ENCODE measurements around the gene GOPC.
A peak's percentile ranks its signal among the peaks of the same experiment; 100 is the strongest.
"Not testable (repeated sequence)": the region's sequence is repeated elsewhere in the genome, so short reads cannot be mapped to it uniquely, and the experiment has no call there.

Gene GOPC

GRCh38 chr6:117602151-117602898 lies at the start of gene GOPC:
Gene GOPC, minus strand, starts transcription at chr6:117602511. Its CDS starts 223 bp downstream, at chr6:117602288.
- peak; percentile 92 for DNase-seq (ENCODE audit: low read depth)

- not testable (repeated sequence) for DNase-seq (ENCODE audit: low read depth)
These were observed 49.7 kb upstream of the GOPC start for GRCh38 chr6:117651984-117652383.

DNA sequence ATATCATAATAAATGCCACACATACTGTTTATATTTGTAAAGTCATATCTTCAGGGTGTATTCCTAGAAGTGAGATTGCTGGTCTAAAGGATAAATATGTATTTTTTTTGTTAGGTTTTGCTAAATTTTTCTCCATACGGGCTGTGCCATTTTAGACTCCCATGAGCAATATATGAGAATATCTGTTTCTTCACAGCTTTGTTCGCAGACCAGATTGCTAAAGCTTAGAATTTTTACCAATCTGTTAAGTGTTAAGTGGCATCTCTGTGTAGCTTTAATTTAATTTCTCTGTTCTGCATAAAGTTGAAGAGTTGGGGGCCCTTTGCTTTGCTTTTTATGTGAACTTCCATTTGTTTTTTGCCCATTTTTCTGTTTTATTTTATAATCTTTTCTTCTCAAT lies 40.7 kb upstream of the GOPC start:
- no peak for DNase-seq (ENCODE audit: low read depth)

DNA sequence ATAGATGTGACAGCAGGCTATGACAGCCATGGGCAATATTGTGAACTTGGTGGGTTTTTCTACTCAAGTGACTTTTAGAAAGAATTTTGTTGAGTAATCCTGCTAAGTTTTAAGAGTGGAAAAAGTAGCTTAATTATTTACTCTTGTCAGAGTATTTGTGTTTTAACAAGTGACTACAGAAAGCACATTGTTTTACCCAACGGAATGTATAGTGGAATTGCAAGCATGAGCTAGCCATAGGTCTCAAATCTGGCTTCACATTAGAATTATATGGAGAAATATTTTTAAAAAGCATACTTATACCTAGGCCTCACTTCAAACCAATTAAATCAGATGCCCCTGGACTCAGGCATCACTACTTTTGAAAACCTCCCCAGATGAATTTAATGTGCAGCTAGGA lies 35.5 kb upstream of the GOPC start:
- no peak for DNase-seq (ENCODE audit: low read depth)

DNA sequence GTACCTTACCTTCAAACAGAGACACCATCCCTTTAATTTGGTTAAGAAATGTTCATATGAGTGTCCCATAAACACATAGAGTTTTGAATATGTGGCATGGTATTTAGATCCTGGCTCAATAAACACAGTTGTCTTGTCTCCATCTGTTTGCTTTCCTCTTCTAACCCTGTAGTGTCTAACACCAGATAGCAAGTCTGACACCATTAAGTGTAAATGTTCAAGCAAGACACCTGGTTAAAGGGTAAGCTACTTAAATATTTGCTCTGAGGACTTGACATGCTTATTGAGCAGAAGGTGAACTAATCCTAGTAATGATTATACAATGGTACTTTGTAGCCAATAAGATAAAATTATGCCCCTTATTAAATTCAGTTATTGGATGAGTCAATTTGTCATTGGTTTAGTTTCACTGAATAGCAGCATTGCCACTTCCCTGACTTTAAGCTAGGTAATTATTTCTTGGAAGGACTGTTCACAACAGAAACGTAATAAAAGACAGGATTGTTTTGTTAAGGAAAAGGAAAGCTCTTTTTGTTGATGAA lies 26.9 kb upstream of the GOPC start:
- no peak for DNase-seq (ENCODE audit: low read depth)

- no peak for DNase-seq (ENCODE audit: low read depth)
These were observed 25.2 kb upstream of the GOPC start for GRCh38 chr6:117627533-117627932.

DNA sequence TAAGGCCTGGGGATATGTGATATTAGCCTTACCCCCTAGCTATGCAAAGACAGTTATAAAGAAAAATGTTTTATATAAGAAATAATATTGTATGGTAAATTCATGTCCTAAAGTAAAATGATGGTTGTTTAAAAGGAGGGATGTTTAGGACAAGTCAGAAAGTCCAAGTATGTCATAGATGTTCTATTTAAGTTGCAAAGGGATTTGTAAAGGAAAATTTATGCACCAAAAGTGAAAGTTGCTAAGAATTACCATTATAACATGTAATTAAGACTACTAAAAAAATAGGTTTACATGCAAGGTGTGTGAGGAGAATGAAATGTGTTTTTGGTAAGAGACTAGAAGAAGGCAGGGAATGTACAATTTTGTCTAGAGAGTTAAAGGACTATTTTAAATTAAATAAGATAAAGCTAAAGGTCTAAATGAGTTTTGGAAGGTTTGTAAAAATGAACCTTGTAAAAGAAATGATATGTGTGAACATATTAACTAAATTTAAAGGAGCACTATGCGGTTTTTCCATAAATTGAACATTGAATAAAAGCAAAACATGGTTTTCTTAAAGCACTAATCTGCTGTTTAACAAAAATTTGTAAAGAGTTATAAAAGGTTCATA lies 22.7 kb upstream of the GOPC start:
- no peak for DNase-seq (ENCODE audit: low read depth)

- DNase-seq (ENCODE audit: low read depth) = no peak
These were observed 16.9 kb upstream of the GOPC start for GRCh38 chr6:117619178-117619577.

GRCh38 chr6:117617210-117618035 lies 15.1 kb upstream of the GOPC start:
- no peak for DNase-seq (ENCODE audit: low read depth)

GRCh38 chr6:117616391-117617209 lies 14.3 kb upstream of the GOPC start:
- no peak for DNase-seq (ENCODE audit: low read depth)

GRCh38 chr6:117615750-117616390 lies 13.6 kb upstream of the GOPC start:
- no peak for DNase-seq (ENCODE audit: low read depth)

DNA sequence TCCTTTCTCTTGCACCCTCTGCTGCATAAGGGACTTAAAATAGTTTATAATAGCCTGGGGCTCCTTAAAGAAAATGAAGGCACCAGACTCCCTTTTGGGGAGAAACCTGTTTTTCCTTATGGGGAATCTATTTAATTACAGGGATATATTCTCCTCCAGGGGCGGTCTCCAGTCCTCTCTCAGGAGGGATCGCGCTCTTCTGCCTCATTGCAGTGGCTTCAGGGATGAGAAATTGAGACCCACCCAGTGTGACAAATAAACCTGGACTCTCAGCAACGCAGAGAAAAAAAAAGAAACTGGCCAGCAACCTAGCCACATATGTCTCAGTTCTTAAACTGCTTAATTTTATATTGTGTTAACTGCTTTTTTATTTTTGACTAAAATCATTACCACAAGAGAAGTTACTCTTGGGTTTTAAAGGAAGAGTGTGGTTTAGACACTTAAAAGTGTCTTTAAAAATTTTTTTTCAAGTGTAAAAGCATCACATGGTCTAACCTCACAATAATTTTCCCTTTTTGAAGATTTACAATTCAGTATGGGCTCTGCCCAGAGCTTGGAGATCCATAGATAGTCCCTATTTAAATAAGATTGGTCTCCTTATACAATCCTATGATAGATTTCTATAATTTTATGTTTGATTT lies 11.7 kb upstream of the GOPC start:
- no peak for DNase-seq (ENCODE audit: low read depth)

- DNase-seq (ENCODE audit: low read depth) = no peak
These were observed 5.2 kb upstream of the GOPC start for GRCh38 chr6:117607511-117607910.

DNA sequence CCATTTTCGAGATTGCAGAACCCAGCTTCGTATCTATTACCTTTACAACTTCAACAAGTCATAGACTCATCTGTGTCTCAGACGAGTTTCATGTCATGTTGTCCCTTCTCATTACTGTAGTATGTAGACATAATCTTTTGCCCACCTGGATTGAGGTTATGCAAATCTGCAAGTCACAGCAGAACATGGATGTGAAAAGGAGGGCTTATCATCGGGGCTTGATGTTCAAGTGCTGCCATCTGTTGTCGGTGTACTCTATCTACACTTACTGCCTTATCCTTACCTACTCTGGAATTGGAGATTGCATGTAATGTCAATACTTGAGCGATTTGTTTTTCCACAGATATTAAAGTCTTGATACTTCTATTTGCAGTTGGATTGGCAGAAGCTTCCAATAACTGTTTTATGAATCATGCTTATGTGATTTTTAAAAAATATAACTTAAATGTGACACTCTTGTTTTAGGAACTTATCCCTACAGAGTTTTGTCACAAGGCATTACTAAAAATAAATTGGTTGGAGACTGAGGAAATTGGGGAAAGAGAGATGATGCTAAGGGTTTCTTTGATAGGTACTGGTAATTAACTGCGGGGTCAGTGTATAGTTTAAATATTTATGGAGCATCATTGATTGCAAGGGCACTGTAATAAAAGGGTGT lies 3.0 kb upstream of the GOPC start:
- peak; percentile 42 for DNase-seq (ENCODE audit: low read depth)

DNA sequence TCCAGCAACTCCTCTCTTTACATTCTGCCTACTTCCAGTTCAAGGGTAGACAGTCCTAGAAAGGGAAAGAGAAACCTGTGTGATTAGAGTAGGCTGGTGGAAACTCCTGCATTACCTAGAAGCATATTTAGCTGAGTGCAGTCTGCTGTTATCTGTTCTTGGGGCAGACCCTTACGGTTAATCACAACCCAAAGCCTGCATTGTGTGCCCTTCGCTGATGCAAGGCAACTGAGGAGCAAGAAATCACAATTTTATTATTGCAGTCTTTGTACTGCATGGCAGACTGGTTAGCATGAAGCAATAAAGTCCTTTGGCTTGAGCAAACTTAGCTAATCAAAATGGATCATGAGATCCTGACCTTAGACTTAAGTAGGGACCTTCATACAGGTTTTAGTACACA lies 1.5 kb upstream of the GOPC start:
- no peak for DNase-seq (ENCODE audit: low read depth)

DNA sequence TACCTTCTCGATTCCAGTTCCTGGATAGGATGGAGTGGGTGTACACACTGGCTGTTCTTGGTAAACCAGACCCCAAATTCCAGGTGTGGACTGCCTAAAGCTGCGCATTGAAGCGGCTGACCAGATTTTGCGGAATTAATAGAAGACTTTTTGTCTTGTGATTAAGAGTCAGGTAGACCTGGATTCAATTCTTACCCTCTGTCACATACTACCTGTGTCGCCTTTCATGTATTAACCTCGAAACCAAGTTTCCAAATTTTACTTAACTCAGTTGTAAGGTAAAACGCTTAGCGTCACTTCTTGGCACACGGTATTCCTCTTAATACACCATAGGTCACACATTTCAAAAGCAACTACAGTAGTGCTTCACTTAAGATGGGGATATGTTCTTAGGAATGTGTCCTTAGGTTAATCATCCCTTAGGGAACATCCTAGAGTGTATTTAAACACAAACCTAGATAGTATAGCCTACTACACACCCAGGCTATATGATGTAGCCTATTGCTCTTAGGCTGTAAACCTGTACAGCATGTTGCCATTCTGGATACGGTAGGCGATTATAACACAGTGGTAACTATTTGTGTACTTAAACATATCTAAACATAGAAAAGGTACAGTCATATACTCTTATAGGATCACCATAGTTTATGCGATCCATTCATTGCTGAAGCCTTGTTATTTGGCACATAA lies 733 bp upstream of the GOPC start:
- DNase-seq (ENCODE audit: low read depth) = no peak

GRCh38 chr6:117601811-117602150 lies 530 bp downstream of the GOPC start:
- no peak for DNase-seq (ENCODE audit: low read depth)

DNA sequence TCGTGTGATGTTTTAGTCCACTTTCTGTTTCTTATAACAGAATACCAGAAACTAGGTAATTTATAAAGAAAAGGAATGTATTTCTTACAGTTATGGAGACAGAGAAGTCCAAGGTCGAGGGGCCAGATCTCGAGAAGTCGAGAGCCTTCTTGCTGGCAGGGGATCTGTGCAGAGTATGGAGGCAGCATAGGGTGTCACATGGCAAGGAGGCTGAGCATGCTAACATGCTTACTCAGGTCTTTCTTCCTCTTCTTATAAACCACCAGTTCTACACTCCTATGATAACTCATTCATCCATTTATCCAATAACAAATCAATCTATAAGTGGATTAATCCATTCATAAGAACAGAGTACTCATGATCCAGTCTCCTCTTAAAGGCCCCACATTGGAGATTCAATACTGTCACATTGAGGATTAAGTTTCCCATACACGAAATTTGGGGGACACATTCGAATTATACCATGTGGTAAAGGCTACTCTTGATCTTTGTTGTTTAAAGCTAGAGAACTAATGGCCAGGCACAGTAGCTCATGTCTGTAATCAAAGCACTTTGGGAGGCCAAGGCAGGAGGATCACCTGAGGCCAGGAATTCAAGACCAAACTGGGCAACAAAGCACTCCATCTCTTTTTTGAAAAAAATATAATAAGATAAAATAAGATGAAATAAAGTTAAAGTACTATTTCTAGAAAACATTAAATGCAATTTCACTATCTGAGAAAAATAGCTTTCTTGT lies 2.1 kb downstream of the GOPC start:
- DNase-seq (ENCODE audit: low read depth) = no peak

GRCh38 chr6:117597755-117598154 lies 4.6 kb downstream of the GOPC start:
- DNase-seq (ENCODE audit: low read depth) = no peak
